WERI-Rb-1 (cell line): ENCODE data around the gene XRCC2.

ENCODE experiments used
- DNase-seq: peaks from one replicate; pipeline ENCODE4 v3.0.0-alpha.2; 2020
- H3K27ac ChIP-seq: fragments of 250-450 bp; sonication (Bioruptor Pico); 2 replicates; pipeline ENCODE4 v1.5.1; 2020; ENCODE audit warnings: mild to moderate bottlenecking, moderate library complexity
- H3K27me3 ChIP-seq: fragments of 250-450 bp; sonication (Bioruptor Pico); 2 replicates; pipeline ENCODE4 v1.5.1; 2021; ENCODE audit warnings: mild to moderate bottlenecking, low read depth, moderate library complexity; ENCODE audit not compliant: insufficient read depth, severe bottlenecking
- H3K36me3 ChIP-seq: fragments of 250-450 bp; sonication (Bioruptor Pico); 2 replicates; pipeline ENCODE4 v1.5.1; 2020; ENCODE audit warnings: mild to moderate bottlenecking, moderate library complexity
- H3K4me3 ChIP-seq: 2 replicates; pipeline ENCODE4 v1.5.1; 2011; ENCODE audit warnings: low read depth, mild to moderate bottlenecking, control low read depth, low read length
- H3K9me3 ChIP-seq: fragments of 250-450 bp; sonication (Bioruptor Pico); 2 replicates; pipeline ENCODE4 v1.5.1; 2021; ENCODE audit warnings: mild to moderate bottlenecking, moderate library complexity; ENCODE audit not compliant: severe bottlenecking
- TF ChIP-seq, protein P1 (sequence below): IDR thresholded peaks from 2 replicates; pipeline ENCODE4 v1.5.1; 2011; ENCODE audit warnings: low read depth, mild to moderate bottlenecking, control low read depth, inconsistent platforms, low read length

Gene XRCC2

DNA sequence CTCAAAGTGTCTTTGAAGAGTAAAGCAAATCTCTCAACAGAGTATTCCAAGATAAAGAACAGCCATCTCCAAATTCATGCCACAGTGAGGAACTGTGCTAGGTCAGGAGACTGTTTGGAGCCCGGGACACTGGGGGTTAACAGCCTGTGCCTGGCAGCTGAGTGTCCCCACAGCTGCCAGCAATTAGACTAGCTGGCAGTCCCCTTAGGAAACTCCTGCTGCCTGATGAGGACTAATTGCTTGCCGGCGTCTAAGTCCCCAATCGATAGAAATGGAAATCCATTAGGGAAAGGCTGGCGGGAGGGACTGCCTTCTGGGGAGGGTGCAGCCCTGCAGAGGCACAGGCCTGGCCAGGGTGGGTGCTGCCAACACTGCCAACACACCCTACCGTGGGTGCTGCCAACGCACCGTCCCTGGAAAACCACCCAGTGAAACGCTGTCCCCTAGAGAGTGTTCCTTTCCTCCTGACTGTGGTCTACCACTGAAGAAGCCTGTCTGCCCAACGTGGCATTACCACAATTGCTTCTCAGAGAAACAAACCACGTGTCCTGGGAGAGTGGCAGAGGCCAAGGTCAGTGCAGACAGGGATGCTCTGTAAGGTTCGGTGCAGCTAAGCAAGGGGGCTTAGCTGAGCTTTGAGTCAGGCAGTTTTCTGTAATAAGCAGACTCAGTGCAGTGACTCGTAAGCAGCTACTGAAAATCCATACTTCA, 60.8 kb downstream of the XRCC2 start:
- no peaks in the 10 kb centered on the region for H3K36me3 ChIP-seq
- no peaks in the 10 kb centered on the region for H3K27me3 ChIP-seq
- H3K9me3 ChIP-seq = no peaks in the 10 kb centered on the region
- H3K27ac ChIP-seq = peak overlapping the region; percentile 72
- H3K4me3 ChIP-seq = peak overlapping the region; percentile 30
- DNase-seq = peak; percentile 54
- TF ChIP-seq, protein P1, sequence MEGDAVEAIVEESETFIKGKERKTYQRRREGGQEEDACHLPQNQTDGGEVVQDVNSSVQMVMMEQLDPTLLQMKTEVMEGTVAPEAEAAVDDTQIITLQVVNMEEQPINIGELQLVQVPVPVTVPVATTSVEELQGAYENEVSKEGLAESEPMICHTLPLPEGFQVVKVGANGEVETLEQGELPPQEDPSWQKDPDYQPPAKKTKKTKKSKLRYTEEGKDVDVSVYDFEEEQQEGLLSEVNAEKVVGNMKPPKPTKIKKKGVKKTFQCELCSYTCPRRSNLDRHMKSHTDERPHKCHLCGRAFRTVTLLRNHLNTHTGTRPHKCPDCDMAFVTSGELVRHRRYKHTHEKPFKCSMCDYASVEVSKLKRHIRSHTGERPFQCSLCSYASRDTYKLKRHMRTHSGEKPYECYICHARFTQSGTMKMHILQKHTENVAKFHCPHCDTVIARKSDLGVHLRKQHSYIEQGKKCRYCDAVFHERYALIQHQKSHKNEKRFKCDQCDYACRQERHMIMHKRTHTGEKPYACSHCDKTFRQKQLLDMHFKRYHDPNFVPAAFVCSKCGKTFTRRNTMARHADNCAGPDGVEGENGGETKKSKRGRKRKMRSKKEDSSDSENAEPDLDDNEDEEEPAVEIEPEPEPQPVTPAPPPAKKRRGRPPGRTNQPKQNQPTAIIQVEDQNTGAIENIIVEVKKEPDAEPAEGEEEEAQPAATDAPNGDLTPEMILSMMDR = no peak

DNA sequence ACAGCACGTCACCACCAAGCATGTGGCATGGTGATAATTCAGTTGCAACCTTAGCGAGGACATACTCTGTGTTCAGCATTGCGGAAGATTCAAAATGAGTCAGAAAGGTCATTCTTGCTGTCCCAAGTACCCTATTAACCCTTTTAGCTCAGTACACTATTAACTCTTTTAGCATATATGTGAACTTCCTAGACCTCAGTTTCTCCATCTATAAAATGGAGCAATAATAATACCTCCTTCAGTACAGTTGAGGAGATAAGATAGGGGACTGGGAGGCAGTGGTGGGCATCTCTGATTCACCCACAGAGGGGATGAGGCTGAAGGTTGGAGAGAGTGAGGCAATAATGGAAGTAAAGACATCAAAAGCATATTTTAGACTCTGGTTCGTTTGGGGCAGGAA, 67.3 kb downstream of the XRCC2 start:
- DNase-seq = no peak
- Histone ChIP-seq H3K4me3 (no peak overlapping the region), H3K9me3 (no peaks in the 10 kb centered on the region), H3K27ac (no peak overlapping the region), H3K27me3 (no peaks in the 10 kb centered on the region), H3K36me3 (no peaks in the 10 kb centered on the region)
- TF ChIP-seq, protein P1 = no peak

DNA sequence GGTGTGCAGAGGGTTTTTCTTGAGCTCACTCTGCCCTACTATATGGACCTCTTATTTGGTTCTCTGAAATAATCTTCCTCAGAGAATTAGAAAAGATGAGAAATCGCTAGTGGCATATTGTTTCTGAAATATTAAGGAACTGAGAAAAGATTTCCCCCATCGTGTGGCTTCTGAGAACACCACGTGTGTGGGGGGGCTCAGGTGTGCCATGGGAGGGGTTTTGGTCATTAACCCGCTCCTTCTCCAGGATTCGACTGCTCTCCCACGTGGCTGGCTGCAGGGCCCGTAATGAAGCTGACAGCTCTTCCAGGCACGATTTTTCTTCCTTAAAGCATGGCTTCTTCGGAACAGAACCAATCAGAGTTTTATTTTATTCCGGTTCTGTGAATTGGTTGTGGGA, 67.7 kb downstream of the XRCC2 start:
- Histone ChIP-seq H3K27me3 (no peaks in the 10 kb centered on the region), H3K9me3 (no peaks in the 10 kb centered on the region), H3K36me3 (no peaks in the 10 kb centered on the region), H3K4me3 (no peak overlapping the region), H3K27ac (no peak overlapping the region)
- TF ChIP-seq, protein P1 = no peak
- DNase-seq = no peak

- TF ChIP-seq, protein P1 = no peak
- no peaks in the 10 kb centered on the region for H3K36me3 ChIP-seq
- no peaks in the 10 kb centered on the region for H3K27me3 ChIP-seq
- H3K4me3 ChIP-seq = no peak overlapping the region
- H3K9me3 ChIP-seq = no peaks in the 10 kb centered on the region
- DNase-seq = no peak
- no peak overlapping the region for H3K27ac ChIP-seq
Measured at GRCh38 chr7:152607007-152607406, 68.9 kb downstream of the XRCC2 start.

- TF ChIP-seq, protein P1 = no peak
- DNase-seq = no peak
- H3K36me3 ChIP-seq = no peaks in the 10 kb centered on the region
- no peak overlapping the region for H3K27ac ChIP-seq
- no peaks in the 10 kb centered on the region for H3K27me3 ChIP-seq
- H3K4me3 ChIP-seq = no peak overlapping the region
- no peaks in the 10 kb centered on the region for H3K9me3 ChIP-seq
Measured at GRCh38 chr7:152602962-152603361, 73.0 kb downstream of the XRCC2 start.

GRCh38 chr7:152601305-152601798, 74.6 kb downstream of the XRCC2 start:
- Histone ChIP-seq H3K27me3 (no peaks in the 10 kb centered on the region), H3K27ac (no peak overlapping the region), H3K4me3 (no peak overlapping the region), H3K36me3 (no peaks in the 10 kb centered on the region), H3K9me3 (no peaks in the 10 kb centered on the region)
- TF ChIP-seq, protein P1 = no peak
- DNase-seq = no peak
